ENCODE measurements around the gene MICAL3.
"Not testable (repeated sequence)": the region's sequence is repeated elsewhere in the genome, so short reads cannot be mapped to it uniquely, and the experiment has no call there.

MICAL3 gene

DNA sequence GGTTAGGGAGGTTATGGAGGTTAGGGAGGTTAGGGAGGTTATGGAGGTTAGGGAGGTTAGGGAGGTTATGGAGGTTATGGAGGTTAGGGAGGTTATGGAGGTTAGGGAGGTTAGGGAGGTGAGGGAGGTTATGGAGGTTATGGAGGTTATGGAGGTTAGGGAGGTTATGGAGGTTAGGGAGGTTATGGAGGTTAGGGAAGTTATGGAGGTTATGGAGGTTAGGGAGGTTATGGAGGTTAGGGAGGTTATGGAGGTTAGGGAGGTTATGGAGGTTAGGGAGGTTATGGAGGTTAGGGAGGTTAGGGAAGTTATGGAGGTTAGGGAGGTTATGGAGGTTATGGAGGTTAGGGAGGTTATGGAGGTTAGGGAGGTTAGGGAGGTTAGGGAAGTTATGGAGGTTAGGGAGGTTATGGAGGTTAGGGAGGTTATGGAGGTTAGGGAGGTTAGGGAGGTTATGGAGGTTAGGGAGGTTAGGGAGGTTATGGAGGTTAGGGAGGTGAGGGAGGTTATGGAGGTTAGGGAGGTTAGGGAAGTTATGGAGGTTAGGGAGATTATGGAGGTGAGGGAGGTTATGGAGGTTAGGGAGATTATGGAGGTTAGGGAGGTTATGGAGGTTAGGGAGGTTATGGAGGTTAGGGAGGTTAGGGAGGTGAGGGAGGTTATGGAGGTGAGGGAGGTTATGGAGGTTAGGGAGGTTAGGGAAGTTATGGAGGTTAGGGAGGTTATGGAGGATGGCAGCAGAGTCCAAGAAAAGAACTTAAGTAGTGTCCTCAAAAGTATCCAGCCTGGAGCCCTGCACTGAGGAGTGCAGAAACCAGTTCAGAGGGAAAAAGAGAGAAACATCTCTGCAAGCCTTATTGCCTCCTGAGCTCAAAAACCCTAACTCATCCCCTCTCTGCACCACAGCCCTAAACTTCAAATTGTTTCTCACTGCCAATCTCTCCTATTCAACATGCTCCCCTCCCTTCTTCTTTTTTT, 147.2 kb downstream of the MICAL3 start:
- not testable (repeated sequence) for H3K4me3 Mint-ChIP-seq; ATAC-seq (replicated peaks); DNase-seq; H3K27me3 Mint-ChIP-seq; H3K9me3 Mint-ChIP-seq
- peaks cover 49 to 62% of the 10 kb centered on the region in 2 donors for H3K36me3 Mint-ChIP-seq
- peak overlapping the region; percentile 86 for H3K27ac Mint-ChIP-seq
- peaks cover 2 to 17% of the 10 kb centered on the region in 2 donors for H3K4me1 Mint-ChIP-seq

DNA sequence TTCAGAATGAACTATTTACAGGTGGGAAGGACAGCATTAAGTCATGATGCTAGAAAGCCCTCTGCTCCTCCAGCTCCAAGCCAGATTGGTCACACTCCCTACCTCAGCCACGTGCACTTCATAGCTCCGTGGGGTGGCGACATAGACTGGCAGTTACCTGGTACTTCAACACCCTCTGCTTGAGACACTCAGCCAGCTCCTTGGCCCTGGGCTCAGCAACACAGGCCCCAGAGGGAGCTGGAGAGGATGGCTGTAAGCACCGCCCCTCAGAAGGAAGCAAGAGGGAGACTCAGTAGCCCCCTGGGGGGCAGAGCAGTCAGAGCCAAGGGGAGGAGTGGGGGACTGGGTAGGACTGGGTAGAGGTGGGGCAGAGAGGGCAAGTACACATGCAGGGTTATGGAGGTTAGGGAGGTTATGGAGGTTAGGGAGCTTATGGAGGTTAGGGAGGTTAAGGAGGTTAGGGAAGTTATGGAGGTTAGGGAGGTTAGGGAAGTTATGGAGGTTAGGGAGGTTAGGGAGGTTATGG, 148.0 kb downstream of the MICAL3 start:
- Mint-ChIP-seq H3K4me1 (peaks cover 2 to 17% of the 10 kb centered on the region in 2 donors), H3K27me3 (no peaks in the 10 kb centered on the region), H3K27ac (peak overlapping the region; percentile 59), H3K9me3 (no peaks in the 10 kb centered on the region), H3K4me3 (no peak overlapping the region), H3K36me3 (peaks cover 54 to 64% of the 10 kb centered on the region in 2 donors)
- ATAC-seq (replicated peaks), result peak; percentile 43 to 71
- DNase-seq, result no peak

DNA sequence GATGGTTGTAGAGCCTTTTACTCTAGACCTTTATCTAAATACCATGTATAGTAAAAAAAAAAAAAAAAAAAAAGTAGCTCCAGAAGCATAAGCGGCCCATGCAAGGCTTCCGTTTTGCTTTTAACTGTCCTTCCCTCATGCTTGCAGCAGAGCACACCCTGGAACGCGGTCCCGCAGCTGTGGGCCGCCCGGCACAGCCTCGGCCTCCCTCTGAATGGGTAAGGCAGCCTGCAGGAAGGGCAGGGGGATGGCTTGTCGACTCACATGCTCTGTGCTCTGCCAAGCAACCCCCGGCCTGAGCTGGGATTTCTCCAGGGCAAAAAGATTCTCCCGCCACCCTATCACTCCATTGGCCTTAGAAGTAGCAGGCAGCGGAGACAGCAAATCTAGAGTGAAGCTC, 148.7 kb downstream of the MICAL3 start:
- no peak for DNase-seq
- Mint-ChIP-seq H3K27ac (no peak overlapping the region), H3K36me3 (peaks cover 54 to 65% of the 10 kb centered on the region in 2 donors), H3K4me1 (peaks cover 2 to 12% of the 10 kb centered on the region in 2 donors), H3K9me3 (no peaks in the 10 kb centered on the region), H3K4me3 (no peak overlapping the region), H3K27me3 (no peaks in the 10 kb centered on the region)
- no peak for ATAC-seq (replicated peaks)

DNA sequence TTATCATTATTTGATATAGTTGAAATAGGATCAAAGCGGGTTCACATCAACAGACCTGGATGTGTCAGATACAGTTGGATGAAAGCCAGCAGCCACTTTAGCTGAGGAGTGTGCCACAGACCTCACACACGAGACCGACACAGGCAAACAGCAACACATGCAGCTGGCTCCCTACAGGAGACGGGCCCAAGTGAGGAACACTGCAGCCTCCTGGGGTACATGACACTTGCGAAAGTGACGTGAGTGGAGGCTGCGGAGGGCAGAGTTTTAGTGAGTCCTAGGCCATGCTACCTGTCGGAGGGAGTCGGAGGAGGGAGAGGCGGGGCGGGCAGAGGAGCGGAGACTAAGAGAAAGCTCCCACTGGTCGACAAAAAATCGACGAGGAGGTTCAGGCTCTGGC, 149.2 kb downstream of the MICAL3 start:
- DNase-seq (no peak), ATAC-seq (replicated peaks) (no peak)
- Mint-ChIP-seq H3K27ac (no peak overlapping the region), H3K4me1 (peaks cover under 1 to 12% of the 10 kb centered on the region in 2 donors), H3K9me3 (no peaks in the 10 kb centered on the region), H3K36me3 (peaks cover 53 to 65% of the 10 kb centered on the region in 2 donors), H3K4me3 (no peak overlapping the region), H3K27me3 (no peaks in the 10 kb centered on the region)

DNA sequence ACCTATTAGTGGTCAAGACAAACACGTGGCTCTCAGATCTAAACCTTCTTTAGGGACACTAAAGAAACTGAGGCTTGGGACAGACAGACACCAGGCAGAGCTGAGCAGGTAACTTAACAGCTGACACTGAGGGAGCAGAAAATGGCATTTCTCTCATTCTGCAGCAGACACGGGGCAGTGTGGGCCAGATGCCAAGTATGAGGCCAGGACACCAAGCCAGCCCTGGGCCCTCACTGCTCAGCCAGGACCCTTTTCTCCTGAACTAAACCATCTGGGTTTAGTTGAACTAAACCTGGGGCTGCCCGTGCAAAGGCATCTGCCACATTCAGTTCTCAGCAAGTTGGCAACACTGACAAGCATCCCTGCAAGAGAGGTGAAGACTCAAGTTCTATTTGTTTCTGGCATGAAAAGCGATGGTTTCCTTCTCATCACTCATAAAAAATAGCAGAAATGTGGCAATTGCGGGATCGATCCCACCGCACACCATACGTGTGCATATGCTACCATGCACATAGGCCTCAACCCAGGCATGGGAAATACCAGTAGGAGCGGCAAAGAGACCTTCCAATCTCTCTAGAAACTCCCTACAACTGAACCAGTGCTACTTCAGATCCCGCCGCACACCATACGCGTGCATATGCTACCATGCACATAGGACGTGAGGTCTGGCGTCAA, 150.0 kb downstream of the MICAL3 start:
- Mint-ChIP-seq H3K36me3 (peaks cover 51 to 62% of the 10 kb centered on the region in 2 donors), H3K4me3 (no peak overlapping the region), H3K4me1 (peaks cover 3 to 9% of the 10 kb centered on the region in 2 donors), H3K9me3 (no peaks in the 10 kb centered on the region), H3K27me3 (no peaks in the 10 kb centered on the region), H3K27ac (no peak overlapping the region)
- DNase-seq, result no peak
- ATAC-seq (replicated peaks), result no peak

- no peaks in the 10 kb centered on the region for H3K9me3 Mint-ChIP-seq
- peaks cover 50 to 64% of the 10 kb centered on the region in 2 donors for H3K36me3 Mint-ChIP-seq
Measured at GRCh38 chr22:17873804-17874203, 150.6 kb downstream of the MICAL3 start.

GRCh38 chr22:17873116-17873515, 151.2 kb downstream of the MICAL3 start:
- ATAC-seq (replicated peaks) (no peak), DNase-seq (no peak)
- H3K4me3 Mint-ChIP-seq, result no peak overlapping the region
- peaks cover 7 to 9% of the 10 kb centered on the region in 2 donors for H3K4me1 Mint-ChIP-seq
- peaks cover 51 to 66% of the 10 kb centered on the region in 2 donors for H3K36me3 Mint-ChIP-seq
- H3K9me3 Mint-ChIP-seq, result no peaks in the 10 kb centered on the region
- no peaks in the 10 kb centered on the region for H3K27me3 Mint-ChIP-seq
- peak overlapping the region; percentile 84 for H3K27ac Mint-ChIP-seq

More at GRCh38 chr22:17873804-17874203, 150.6 kb downstream of the MICAL3 start:
- Mint-ChIP-seq H3K4me3 (no peak overlapping the region), H3K4me1 (peaks cover 7 to 8% of the 10 kb centered on the region in 2 donors), H3K27me3 (no peaks in the 10 kb centered on the region), H3K27ac (peak overlapping the region; percentile 84)
- DNase-seq, result no peak
- no peak for ATAC-seq (replicated peaks)

- peak in 1 of 2 donors; percentile 22 for ATAC-seq (replicated peaks)
- Mint-ChIP-seq H3K4me3 (no peak overlapping the region), H3K36me3 (peaks cover 45 to 66% of the 10 kb centered on the region in 2 donors), H3K27ac (peak overlapping the region; percentile 83), H3K9me3 (no peaks in the 10 kb centered on the region), H3K4me1 (peaks cover 10 to 12% of the 10 kb centered on the region in 2 donors), H3K27me3 (no peaks in the 10 kb centered on the region)
- DNase-seq, result no peak
Measured at GRCh38 chr22:17872471-17872870, 151.9 kb downstream of the MICAL3 start.

DNA sequence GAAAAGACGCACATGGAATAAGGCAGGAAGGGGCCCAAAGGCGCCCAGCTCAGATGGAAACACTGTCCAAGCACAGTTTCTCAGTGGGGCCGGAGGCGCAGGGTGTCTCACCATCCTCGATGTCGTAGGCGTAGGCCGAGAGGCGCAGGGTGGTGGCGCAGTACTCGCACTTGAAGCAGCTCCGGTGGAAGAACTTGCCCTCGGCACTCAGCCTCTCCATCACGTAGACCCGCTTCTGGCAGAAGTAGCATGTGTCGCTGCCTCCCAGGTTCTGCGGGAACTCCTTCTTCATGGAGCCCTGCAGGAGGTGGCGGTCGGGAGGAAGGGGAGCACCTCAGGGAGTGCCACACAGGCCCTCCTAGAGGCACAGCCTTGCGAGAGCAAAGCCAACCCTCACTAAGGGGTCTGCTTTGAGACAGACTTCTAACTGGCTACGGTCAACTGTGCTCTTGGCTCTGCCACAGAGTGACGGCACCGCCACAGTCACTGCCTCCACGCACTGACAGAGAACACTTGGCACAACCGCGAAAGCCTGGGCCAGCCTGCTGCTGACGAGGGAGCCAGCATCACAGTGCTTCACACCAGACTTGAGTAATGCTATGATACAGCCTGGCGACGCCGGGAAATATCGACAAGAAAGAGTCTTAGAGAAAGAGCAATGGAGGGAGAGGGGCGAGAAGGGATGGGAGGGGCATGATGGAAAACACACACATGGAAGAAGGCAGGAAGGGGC, 152.5 kb downstream of the MICAL3 start:
- ATAC-seq (replicated peaks), result no peak
- H3K9me3 Mint-ChIP-seq, result no peaks in the 10 kb centered on the region
- peaks cover 12 to 15% of the 10 kb centered on the region in 2 donors for H3K4me1 Mint-ChIP-seq
- no peak overlapping the region for H3K4me3 Mint-ChIP-seq
- H3K36me3 Mint-ChIP-seq, result peaks cover 46 to 71% of the 10 kb centered on the region in 2 donors
- no peaks in the 10 kb centered on the region for H3K27me3 Mint-ChIP-seq
- H3K27ac Mint-ChIP-seq, result no peak overlapping the region
- DNase-seq, result no peak

DNA sequence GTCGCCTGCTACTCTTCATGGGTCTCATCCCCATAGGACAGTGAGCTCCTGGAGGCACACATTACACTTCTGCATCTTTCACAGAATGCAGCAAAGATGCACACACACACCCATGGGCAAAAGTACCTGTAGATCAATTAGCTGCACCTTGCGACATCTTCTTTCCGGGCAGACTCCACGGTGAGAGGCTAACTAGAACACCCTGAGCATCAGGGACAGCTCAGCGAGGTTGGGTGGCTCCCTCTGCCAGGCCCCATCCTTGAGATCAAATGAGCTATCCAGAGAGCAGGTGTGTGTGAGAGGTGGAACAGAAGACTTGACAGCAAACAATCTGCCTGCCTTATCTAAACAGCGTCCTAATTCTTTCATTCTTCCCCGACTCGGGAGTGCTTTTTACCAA, 154.0 kb downstream of the MICAL3 start:
- H3K27me3 Mint-ChIP-seq, result no peaks in the 10 kb centered on the region
- no peaks in the 10 kb centered on the region for H3K9me3 Mint-ChIP-seq
- peaks cover 12 to 15% of the 10 kb centered on the region in 2 donors for H3K4me1 Mint-ChIP-seq
- ATAC-seq (replicated peaks), result no peak
- no peak overlapping the region for H3K4me3 Mint-ChIP-seq
- DNase-seq, result no peak
- H3K36me3 Mint-ChIP-seq, result peaks cover 48 to 86% of the 10 kb centered on the region in 2 donors
- H3K27ac Mint-ChIP-seq, result peak overlapping the region; percentile 87

DNA sequence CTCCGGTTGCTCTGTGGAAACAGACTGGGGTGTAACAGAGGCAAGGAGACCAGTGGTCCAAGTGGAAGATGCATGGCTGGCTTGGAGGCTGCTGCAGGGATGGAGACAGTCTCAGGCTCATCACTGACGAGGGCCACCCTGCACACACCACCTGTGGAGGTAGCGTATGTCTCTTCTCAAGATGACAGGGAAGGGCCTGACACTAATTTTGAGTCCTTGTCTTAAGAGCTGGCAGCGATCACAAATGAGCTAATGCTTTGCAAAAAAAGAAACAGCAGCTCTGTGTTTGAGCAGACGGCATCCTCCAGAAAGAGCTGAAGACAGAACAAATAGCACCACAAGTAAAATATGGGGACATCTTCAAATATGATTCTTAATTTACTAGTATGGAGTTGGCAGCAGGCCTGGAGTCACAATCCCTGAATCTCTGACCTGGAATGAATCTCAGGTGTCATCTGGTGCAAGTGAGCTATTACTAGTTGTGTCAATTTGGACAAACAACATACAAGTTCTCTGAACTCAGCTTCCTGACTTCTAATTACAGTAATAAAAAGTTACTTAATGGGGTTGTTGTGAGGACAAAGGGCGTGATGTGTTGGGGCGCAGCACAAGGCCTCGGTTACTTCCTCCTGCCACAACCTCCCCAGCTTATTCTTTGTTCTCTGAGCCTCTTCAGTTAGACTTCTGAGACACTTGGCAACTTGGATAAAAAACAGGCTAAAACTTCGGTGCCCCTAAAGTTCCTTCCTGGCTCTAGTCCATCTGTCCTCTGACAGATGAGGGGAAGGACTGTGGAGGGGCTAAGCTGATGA, 154.9 kb downstream of the MICAL3 start:
- DNase-seq (no peak), ATAC-seq (replicated peaks) (no peak)
- Mint-ChIP-seq H3K4me1 (peaks cover 12 to 15% of the 10 kb centered on the region in 2 donors), H3K27ac (peak overlapping the region; percentile 51), H3K4me3 (no peak overlapping the region), H3K9me3 (no peaks in the 10 kb centered on the region), H3K27me3 (no peaks in the 10 kb centered on the region), H3K36me3 (peaks cover 47 to 85% of the 10 kb centered on the region in 2 donors)

GRCh38 chr22:17868771-17869170, 155.6 kb downstream of the MICAL3 start:
- Mint-ChIP-seq H3K4me1 (peaks cover 14% of the 10 kb centered on the region in 2 donors), H3K4me3 (no peak overlapping the region), H3K27me3 (no peaks in the 10 kb centered on the region), H3K9me3 (no peaks in the 10 kb centered on the region), H3K27ac (peak overlapping the region; percentile 51), H3K36me3 (peaks cover 49 to 90% of the 10 kb centered on the region in 2 donors)
- no peak for DNase-seq
- ATAC-seq (replicated peaks), result no peak

DNA sequence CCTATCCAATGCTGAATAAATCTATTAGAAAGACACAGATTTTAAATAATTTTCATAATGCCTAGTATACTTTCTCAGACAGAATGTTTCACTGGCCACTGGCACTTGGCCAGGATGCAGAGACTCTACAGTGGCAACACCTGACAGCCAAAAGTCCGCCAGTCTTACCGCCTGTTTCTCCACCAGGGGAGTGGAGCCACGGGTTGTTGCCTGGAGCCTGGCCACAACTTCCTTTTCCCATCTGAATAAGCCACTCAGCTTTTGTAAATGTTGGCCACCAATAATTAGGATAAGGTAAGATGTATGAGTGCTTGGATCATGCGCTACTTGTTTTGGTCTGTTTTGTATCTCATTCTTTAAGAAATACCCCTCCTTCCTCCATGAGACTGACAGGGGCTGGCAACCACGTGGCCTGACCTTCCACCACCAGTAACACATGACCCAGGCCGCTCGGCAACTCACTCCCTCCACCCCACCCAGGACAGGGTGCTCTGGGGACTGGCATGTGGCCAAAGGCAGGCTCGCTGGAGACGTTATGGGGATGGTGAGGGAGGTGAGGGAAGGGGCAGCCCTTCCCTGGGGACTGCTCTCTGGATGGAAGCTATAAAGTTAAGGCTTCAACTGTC, 157.1 kb downstream of the MICAL3 start:
- no peak overlapping the region for H3K27ac Mint-ChIP-seq
- DNase-seq (no peak), ATAC-seq (replicated peaks) (peak; percentile 36 to 55)
- H3K4me1 Mint-ChIP-seq, result peaks cover 14 to 17% of the 10 kb centered on the region in 2 donors
- H3K4me3 Mint-ChIP-seq, result no peak overlapping the region
- H3K36me3 Mint-ChIP-seq, result peaks cover 43 to 92% of the 10 kb centered on the region in 2 donors
- no peaks in the 10 kb centered on the region for H3K27me3 Mint-ChIP-seq
- H3K9me3 Mint-ChIP-seq, result no peaks in the 10 kb centered on the region

All from stimulated activated naive B cell treated with anti-CD40 and anti-IgM and Interleukin-4, amounts not matched to agents 10 μg/mL and 1 μg/mL and 100 μg/mL, for 72 hours (primary cell).